Measurements from ENCODE around the gene KATNB1.

KATNB1 gene

DNA sequence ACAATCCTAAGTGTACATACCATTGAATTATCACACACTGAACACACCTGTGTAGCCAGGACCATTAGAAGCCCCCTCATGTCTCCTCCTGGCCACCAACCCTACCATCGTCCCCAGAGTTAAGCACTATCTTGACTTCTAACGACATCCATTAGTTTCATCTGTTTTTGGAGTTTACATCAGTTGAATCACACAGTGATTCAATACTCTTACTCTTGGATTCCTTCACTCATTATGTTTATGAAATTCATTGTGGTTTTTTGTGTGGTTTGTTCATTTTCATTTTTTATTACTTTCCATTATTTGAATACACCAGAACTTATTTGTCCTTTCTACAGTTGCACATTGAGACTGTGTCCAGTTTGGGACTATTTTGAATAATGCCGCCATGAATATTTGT lies 27.4 kb upstream of the KATNB1 start:
- TF ChIP-seq, protein P1, sequence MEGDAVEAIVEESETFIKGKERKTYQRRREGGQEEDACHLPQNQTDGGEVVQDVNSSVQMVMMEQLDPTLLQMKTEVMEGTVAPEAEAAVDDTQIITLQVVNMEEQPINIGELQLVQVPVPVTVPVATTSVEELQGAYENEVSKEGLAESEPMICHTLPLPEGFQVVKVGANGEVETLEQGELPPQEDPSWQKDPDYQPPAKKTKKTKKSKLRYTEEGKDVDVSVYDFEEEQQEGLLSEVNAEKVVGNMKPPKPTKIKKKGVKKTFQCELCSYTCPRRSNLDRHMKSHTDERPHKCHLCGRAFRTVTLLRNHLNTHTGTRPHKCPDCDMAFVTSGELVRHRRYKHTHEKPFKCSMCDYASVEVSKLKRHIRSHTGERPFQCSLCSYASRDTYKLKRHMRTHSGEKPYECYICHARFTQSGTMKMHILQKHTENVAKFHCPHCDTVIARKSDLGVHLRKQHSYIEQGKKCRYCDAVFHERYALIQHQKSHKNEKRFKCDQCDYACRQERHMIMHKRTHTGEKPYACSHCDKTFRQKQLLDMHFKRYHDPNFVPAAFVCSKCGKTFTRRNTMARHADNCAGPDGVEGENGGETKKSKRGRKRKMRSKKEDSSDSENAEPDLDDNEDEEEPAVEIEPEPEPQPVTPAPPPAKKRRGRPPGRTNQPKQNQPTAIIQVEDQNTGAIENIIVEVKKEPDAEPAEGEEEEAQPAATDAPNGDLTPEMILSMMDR (IDR thresholded peaks at IDR 0.05; ENCODE audit: low read length), result no peak
- TF ChIP-seq EZH2 (IDR thresholded peaks at IDR 0.05; ENCODE audit: borderline replicate concordance, low read length), result no peak
- Histone ChIP-seq H3K4me3 (ENCODE audit: low read depth, low read length, poor library complexity, severe bottlenecking) (no peak overlapping the region), H3K9ac (ENCODE audit: low read length) (no peak overlapping the region)

DNA sequence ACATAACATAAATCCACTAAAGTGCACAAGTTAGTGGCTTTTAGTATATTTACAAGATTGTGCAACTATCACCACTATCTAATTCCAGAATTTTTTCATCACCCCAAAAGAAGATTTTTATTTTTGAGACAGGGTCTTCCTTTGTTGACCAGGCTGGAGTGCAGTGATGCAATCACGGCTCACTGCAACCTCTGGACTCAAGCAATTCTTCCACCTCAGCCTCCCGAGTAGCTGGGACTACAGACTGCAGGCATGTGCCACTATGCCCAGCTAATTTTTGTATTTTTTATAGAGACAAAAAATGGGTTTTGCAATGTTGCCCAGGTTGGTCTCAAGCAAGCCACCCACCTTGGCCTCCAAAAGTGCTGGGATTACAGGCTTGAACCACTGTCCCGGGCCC lies 25.9 kb upstream of the KATNB1 start:
- no peak overlapping the region for H3K4me2 ChIP-seq (ENCODE audit: low read length)
- no peaks in the 10 kb centered on the region for H3K79me2 ChIP-seq (ENCODE audit: insufficient read depth, low read length)
- no peaks in the 10 kb centered on the region for H3K27me3 ChIP-seq (ENCODE audit: insufficient read depth, low read length)
- H3F3A ChIP-seq (ENCODE audit: insufficient read depth, low read length), result no peaks in the 10 kb centered on the region
- no peaks in the 10 kb centered on the region for H4K20me1 ChIP-seq (ENCODE audit: insufficient read depth, low read length)
- TF ChIP-seq, protein P1 (IDR thresholded peaks at IDR 0.05; ENCODE audit: low read length), result no peak
- TF ChIP-seq EZH2 (IDR thresholded peaks at IDR 0.05; ENCODE audit: borderline replicate concordance, low read length), result no peak
- H3K9me3 ChIP-seq (ENCODE audit: low read length), result no peaks in the 10 kb centered on the region
- H3K4me1 ChIP-seq (ENCODE audit: insufficient read depth, low read length, severe bottlenecking), result no peaks in the 10 kb centered on the region
- no peak overlapping the region for H3K4me3 ChIP-seq (ENCODE audit: low read depth, low read length, poor library complexity, severe bottlenecking)
- no peak overlapping the region for H3K27ac ChIP-seq (ENCODE audit: low read depth, low read length, poor library complexity, severe bottlenecking)
- no peak overlapping the region for H3K9ac ChIP-seq (ENCODE audit: low read length)
- no peaks in the 10 kb centered on the region for H3K36me3 ChIP-seq (ENCODE audit: insufficient read depth, low read length)
- H3K9me2 ChIP-seq (ENCODE audit: low read depth, low read length), result no peaks in the 10 kb centered on the region
- H2AFZ ChIP-seq (ENCODE audit: low read length), result no peak overlapping the region

More for the DNA sequence above, 27.4 kb upstream of the KATNB1 start:
- Histone ChIP-seq H3K27ac (ENCODE audit: low read depth, low read length, poor library complexity, severe bottlenecking) (no peak overlapping the region), H3K9me2 (ENCODE audit: low read depth, low read length) (no peaks in the 10 kb centered on the region), H3F3A (ENCODE audit: insufficient read depth, low read length) (no peaks in the 10 kb centered on the region), H3K4me2 (ENCODE audit: low read length) (no peak overlapping the region), H4K20me1 (ENCODE audit: insufficient read depth, low read length) (no peaks in the 10 kb centered on the region), H3K27me3 (ENCODE audit: insufficient read depth, low read length) (no peaks in the 10 kb centered on the region), H3K4me1 (ENCODE audit: insufficient read depth, low read length, severe bottlenecking) (no peaks in the 10 kb centered on the region), H2AFZ (ENCODE audit: low read length) (no peak overlapping the region), H3K36me3 (ENCODE audit: insufficient read depth, low read length) (no peaks in the 10 kb centered on the region), H3K9me3 (ENCODE audit: low read length) (no peaks in the 10 kb centered on the region), H3K79me2 (ENCODE audit: insufficient read depth, low read length) (no peaks in the 10 kb centered on the region)

DNA sequence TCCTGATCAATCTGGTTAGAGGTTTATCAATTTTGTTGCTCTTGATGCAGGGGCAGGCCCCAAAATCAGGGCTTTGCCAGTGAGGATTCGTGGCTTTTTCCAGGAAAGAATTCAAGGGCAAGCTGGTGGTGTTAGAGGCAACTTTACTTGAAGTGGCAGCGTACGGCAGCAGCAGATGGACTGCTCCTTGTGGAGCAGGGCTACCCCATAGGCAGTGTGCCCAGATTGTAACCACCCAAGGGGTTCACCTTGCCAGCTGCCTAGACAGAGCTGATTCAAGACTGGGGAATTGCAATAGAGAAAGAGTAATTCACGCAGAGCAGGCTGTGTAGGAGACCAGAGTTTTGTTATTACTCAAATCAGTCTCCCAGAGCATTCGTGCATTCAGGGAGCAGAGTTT lies 24.2 kb upstream of the KATNB1 start:
- no peaks in the 10 kb centered on the region for H3K79me2 ChIP-seq (ENCODE audit: insufficient read depth, low read length)
- no peak overlapping the region for H3K27ac ChIP-seq (ENCODE audit: low read depth, low read length, poor library complexity, severe bottlenecking)
- H3K9me3 ChIP-seq (ENCODE audit: low read length), result no peaks in the 10 kb centered on the region
- no peaks in the 10 kb centered on the region for H3K4me1 ChIP-seq (ENCODE audit: insufficient read depth, low read length, severe bottlenecking)
- no peak overlapping the region for H2AFZ ChIP-seq (ENCODE audit: low read length)
- no peaks in the 10 kb centered on the region for H3F3A ChIP-seq (ENCODE audit: insufficient read depth, low read length)
- no peak overlapping the region for H3K4me2 ChIP-seq (ENCODE audit: low read length)
- no peaks in the 10 kb centered on the region for H4K20me1 ChIP-seq (ENCODE audit: insufficient read depth, low read length)
- H3K36me3 ChIP-seq (ENCODE audit: insufficient read depth, low read length), result no peaks in the 10 kb centered on the region
- no peak overlapping the region for H3K9ac ChIP-seq (ENCODE audit: low read length)
- peaks cover 3% of the 10 kb centered on the region; the same call in 1 of the 2 replicates for H3K27me3 ChIP-seq (ENCODE audit: insufficient read depth, low read length)
- H3K4me3 ChIP-seq (ENCODE audit: low read depth, low read length, poor library complexity, severe bottlenecking), result no peak overlapping the region
- TF ChIP-seq, protein P1 (IDR thresholded peaks at IDR 0.05; ENCODE audit: low read length), result no peak
- TF ChIP-seq EZH2 (IDR thresholded peaks at IDR 0.05; ENCODE audit: borderline replicate concordance, low read length), result no peak
- no peaks in the 10 kb centered on the region for H3K9me2 ChIP-seq (ENCODE audit: low read depth, low read length)
